ENCODE data around the gene C20orf173. TPM values are rescaled to one million over a fixed set of nuclear protein-coding genes. Genes with fewer than 3 reads are reported as not detected.
A peak's percentile ranks its signal among the peaks of the same experiment; 100 is the strongest.

The C20orf173 gene
- total RNA-seq, 4 donors from 2014 or later: not detected

DNA sequence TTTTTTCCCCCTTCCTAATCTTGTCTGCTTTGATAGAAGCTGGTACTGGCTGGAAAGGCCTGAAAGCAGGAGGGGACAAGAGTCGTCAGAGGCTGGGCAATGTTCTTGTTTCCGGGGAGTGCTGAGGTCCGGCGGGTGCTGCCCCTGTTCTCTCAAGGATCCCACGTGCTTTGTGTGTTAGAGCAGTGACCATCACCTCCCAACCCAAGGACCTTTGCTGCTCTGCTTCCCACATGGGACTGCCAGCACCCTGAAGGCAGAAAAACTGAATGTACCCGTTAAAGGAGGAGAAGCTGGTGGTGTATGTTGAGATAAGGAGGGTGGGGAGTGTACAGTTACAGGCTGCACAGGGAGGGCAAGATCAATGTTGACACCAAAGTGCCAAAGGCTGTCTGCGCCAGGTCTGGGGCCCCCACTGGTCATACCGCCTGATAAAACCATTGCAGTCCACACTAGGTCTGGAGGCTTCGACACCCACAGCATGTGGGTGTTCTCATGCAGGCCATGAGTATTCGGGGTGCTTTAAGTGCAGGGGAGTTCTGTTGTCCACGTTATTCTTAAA is 15.0 kb downstream of the C20orf173 start:
- Histone ChIP-seq H3K9me3 (no peaks in the 10 kb centered on the region), H3K27me3 (no peaks in the 10 kb centered on the region), H3K4me1 (peaks cover 0 to 6% of the 10 kb centered on the region in 2 donors), H3K4me3 (no peak overlapping the region), H3K27ac (no peak overlapping the region), H3K36me3 (peaks cover 0 to 14% of the 10 kb centered on the region in 2 donors)
- DNase-seq: no peak
- TF ChIP-seq, protein P1, sequence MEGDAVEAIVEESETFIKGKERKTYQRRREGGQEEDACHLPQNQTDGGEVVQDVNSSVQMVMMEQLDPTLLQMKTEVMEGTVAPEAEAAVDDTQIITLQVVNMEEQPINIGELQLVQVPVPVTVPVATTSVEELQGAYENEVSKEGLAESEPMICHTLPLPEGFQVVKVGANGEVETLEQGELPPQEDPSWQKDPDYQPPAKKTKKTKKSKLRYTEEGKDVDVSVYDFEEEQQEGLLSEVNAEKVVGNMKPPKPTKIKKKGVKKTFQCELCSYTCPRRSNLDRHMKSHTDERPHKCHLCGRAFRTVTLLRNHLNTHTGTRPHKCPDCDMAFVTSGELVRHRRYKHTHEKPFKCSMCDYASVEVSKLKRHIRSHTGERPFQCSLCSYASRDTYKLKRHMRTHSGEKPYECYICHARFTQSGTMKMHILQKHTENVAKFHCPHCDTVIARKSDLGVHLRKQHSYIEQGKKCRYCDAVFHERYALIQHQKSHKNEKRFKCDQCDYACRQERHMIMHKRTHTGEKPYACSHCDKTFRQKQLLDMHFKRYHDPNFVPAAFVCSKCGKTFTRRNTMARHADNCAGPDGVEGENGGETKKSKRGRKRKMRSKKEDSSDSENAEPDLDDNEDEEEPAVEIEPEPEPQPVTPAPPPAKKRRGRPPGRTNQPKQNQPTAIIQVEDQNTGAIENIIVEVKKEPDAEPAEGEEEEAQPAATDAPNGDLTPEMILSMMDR (IDR thresholded peaks at IDR 0.05 in 4 of 5, conservative IDR thresholded peaks at IDR 0.05 in 1 of 5): no peak
- no peak for TF ChIP-seq POLR2A (IDR thresholded peaks at IDR 0.05)
- in situ Hi-C loops (cut with MboI; ENCODE audit: low sequenced_read_pairs in 4 of 4): no loop called here
- intact Hi-C loops (cut with DNase I; ENCODE audit: low total_unique reads): no loop called here
- ATAC-seq: no peak

DNA sequence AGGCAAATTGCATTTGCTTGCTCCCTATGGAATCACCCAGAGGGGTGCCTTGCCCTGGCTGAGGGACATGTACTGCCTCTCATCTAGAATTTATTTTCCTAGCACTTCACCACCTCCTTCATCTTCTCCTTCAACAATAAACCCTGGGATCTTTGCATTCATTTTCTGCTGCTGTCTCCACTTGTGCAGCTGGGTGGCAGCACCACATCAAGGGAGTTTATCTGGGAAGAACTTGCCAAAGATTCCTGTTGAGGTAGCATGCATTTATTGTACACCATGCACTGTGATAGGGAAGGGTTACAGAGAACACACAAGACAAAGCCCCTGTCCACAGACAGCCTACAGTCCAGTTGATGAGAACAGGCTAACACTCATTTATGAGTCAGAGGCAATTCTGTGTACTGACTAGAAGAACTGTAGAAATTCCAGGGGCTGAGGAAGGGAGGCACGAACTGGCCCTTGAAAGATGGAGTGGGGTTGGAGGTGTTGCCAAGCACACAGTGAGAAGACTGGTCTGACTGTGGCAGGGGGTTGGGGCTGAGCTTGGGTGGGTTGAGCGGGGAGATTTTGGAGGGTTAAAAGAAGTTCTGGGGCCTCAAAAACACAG is 17.5 kb downstream of the C20orf173 start:
- peaks cover 0 to 6% of the 10 kb centered on the region in 2 donors for H3K4me1 ChIP-seq
- no peaks in the 10 kb centered on the region for H3K9me3 ChIP-seq
- intact Hi-C loops (cut with DNase I; ENCODE audit: low total_unique reads): no loop called here
- ATAC-seq (no peak), DNase-seq (no peak)
- in situ Hi-C loops (cut with MboI; ENCODE audit: low sequenced_read_pairs in 4 of 4): no loop called here
- H3K27me3 ChIP-seq: no peaks in the 10 kb centered on the region
- H3K4me3 ChIP-seq: no peak overlapping the region
- H3K36me3 ChIP-seq: peaks cover 0 to 25% of the 10 kb centered on the region in 2 donors
- TF ChIP-seq POLR2A (IDR thresholded peaks at IDR 0.05): no peak
- TF ChIP-seq, protein P1 (IDR thresholded peaks at IDR 0.05 in 4 of 5, conservative IDR thresholded peaks at IDR 0.05 in 1 of 5): peak in 3 of 5 experiments; percentile 32 to 44 (median 32)
- H3K27ac ChIP-seq: no peak overlapping the region

DNA sequence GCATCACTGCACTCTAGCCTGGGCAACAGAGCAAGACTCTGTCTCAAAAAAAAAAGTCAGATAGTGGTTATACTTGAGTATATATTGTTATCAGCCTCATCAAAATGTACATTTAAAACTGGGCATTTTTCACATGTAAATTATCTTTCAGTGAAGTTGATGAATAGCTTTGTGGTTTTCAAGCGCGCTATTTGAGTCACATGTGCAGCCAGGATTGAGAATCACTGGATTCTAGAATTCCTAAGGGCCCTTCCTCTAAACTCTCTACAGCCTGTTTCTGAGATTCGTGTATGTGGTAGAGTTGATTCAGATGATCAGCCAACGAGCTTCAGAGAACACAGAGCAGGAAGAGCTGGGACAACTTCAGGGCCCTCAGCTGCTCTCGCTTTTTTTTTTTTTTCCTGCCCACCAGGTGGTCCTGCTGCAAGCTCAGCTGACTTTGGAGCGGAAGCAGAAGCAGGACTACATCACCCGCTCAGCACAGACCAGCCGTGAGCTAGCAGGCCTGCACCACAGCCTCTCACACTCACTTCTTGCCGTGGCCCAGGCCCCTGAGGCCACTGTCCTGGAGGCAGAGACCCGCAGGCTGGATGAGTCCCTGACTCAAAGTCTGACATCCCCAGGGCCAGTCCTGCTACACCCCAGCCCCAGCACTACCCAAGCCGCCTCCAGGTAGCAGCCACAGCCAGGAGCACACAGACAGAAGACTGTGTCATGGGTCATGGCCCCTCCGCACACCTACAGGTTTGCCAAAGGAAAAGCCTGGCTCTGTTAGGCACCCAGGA is 18.3 kb downstream of the C20orf173 start:
- peaks cover 0 to under 1% of the 10 kb centered on the region in 2 donors for H3K4me1 ChIP-seq
- intact Hi-C loops (cut with DNase I; ENCODE audit: low total_unique reads): no loop called here
- in situ Hi-C loops (cut with MboI; ENCODE audit: low sequenced_read_pairs in 4 of 4): no loop called here
- ATAC-seq (no peak), DNase-seq (no peak)
- H3K27ac ChIP-seq: no peak overlapping the region
- peaks cover 0 to 33% of the 10 kb centered on the region in 2 donors for H3K36me3 ChIP-seq
- H3K4me3 ChIP-seq: no peak overlapping the region
- no peak for TF ChIP-seq POLR2A (IDR thresholded peaks at IDR 0.05)
- TF ChIP-seq, protein P1 (IDR thresholded peaks at IDR 0.05 in 4 of 5, conservative IDR thresholded peaks at IDR 0.05 in 1 of 5): no peak
- no peaks in the 10 kb centered on the region for H3K27me3 ChIP-seq
- no peaks in the 10 kb centered on the region for H3K9me3 ChIP-seq

DNA sequence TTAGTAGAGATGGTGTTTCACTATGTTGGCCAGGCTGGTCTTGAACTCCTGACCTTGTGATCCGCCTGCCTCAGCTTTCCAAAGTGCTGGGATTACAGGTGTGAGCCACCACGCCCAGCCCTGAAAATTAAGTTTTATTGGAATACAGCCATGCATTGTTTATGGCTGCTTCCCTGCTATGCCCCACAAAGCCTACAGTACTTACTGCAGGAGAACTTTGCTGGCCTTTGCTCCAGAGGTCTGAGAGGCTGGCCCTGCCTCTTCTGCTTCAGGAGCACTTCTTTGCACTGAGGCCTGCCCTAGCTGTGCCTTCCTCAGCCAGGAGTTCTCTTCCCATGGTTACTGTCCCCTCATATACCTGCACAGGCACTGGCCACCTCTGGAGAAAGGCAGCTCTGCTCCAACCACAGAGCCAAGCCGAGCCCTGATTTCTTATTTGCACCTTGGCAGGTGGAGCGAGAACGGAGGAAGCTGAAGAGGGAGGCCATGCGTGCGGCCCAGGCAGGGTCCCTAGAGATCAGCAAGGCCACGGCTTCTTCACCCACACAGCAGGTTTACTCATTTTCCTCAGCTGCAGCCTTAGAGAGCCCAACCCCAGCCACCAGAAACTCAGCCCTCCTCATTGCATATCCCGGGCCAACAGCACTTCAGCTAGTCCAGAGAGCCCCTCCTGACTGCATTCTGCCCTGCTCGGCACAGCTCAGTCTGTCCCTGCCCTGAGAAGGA is 20.8 kb downstream of the C20orf173 start:
- DNase-seq (no peak), ATAC-seq (no peak)
- in situ Hi-C loops (cut with MboI; ENCODE audit: low sequenced_read_pairs in 4 of 4): no loop called here
- no peaks in the 10 kb centered on the region for H3K27me3 ChIP-seq
- no peak overlapping the region for H3K27ac ChIP-seq
- no peak overlapping the region for H3K4me3 ChIP-seq
- no peaks in the 10 kb centered on the region for H3K9me3 ChIP-seq
- H3K36me3 ChIP-seq: peaks cover 0 to 47% of the 10 kb centered on the region in 2 donors
- intact Hi-C loops (cut with DNase I; ENCODE audit: low total_unique reads): no loop called here
- no peak for TF ChIP-seq POLR2A (IDR thresholded peaks at IDR 0.05)
- TF ChIP-seq, protein P1 (IDR thresholded peaks at IDR 0.05 in 4 of 5, conservative IDR thresholded peaks at IDR 0.05 in 1 of 5): no peak
- H3K4me1 ChIP-seq: no peaks in the 10 kb centered on the region

Data from gastrocnemius medialis (tissue), 4 donors.